ENCODE data around the gene CDC14B.

DNA sequence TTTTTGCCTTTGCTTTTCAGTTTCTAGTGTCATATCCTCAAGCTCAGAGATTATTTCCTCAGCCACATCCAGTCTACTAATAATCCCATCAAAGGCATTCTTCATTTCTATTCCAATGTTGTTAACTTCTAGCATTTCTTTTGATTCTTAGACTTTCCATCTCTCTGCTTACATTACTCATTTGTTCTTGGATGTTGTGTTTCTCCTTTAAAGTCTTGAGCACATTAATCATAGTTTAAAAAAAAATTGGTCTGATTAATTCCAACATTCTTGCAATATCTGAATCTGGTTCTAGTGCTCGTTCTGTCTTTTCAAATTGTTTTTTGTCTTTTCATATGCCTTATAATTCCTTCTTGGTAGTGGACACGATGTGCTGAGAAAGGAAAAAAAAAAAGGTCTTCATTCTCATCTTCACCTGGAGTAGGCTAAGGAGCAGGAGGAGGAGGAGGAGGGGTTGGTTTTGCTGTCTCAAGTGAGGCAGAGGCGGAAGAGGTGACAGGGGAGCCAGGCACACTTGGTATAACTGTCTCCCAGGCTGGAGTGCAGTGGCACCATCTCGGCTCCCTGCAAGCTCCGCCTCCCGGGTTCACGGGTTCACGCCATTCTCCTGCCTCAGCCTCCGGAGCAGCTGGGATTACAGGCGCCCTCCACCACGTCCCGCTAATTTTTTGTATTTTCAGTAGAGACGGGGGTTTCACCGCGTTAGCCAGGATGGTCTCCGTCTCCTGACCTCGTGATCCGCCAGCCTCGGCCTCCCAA, 19.1 kb upstream of the CDC14B start:
- TF ChIP-seq, protein P1, sequence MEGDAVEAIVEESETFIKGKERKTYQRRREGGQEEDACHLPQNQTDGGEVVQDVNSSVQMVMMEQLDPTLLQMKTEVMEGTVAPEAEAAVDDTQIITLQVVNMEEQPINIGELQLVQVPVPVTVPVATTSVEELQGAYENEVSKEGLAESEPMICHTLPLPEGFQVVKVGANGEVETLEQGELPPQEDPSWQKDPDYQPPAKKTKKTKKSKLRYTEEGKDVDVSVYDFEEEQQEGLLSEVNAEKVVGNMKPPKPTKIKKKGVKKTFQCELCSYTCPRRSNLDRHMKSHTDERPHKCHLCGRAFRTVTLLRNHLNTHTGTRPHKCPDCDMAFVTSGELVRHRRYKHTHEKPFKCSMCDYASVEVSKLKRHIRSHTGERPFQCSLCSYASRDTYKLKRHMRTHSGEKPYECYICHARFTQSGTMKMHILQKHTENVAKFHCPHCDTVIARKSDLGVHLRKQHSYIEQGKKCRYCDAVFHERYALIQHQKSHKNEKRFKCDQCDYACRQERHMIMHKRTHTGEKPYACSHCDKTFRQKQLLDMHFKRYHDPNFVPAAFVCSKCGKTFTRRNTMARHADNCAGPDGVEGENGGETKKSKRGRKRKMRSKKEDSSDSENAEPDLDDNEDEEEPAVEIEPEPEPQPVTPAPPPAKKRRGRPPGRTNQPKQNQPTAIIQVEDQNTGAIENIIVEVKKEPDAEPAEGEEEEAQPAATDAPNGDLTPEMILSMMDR (conservative IDR thresholded peaks at IDR 0.05; ENCODE audit: low read depth, low read length): no peak
- no peak for TF ChIP-seq EZH2phosphoT487 (IDR thresholded peaks at IDR 0.05; ENCODE audit: borderline replicate concordance, low read length)
- no peak for TF ChIP-seq EZH2 (IDR thresholded peaks at IDR 0.05; ENCODE audit: low read length, unreplicated experiment)

All from PC-3 (cell line).